Activated CD4-positive, alpha-beta memory T cell treated with anti-CD3 and anti-CD28 coated beads, Interleukin-2, amount 10 ng/mL, durations not matched to agents 7 days and 5 days (primary cell): ENCODE results near the gene TMEM138. TPM values are rescaled to one million over a fixed set of nuclear protein-coding genes. Genes with fewer than 3 reads are reported as not detected.

Experiments
- CTCF ChIA-PET: fragments of 350-600 bp; sonication (Branson Sonifier 250); formaldehyde crosslinking; loops from one replicate; lab custom pipeline; 2021; ENCODE audit warnings: antibody characterized with exemption, inconsistent platforms; lab: Charles Lee
- POLR2A ChIA-PET: fragments of 350-600 bp; sonication (Branson Sonifier 250); formaldehyde crosslinking; loops from one replicate; lab custom pipeline; 2021; ENCODE audit warnings: antibody characterized with exemption; lab: Charles Lee
- DNase-seq: peaks from one replicate; pipeline ENCODE4 v3.0.0-alpha.2; 2020
- H3K27ac Mint-ChIP-seq: one replicate; pipeline ENCODE4 v1.8.0; 2021; ENCODE audit warnings: mild to moderate bottlenecking, mixed read lengths
- H3K27me3 Mint-ChIP-seq: one replicate; pipeline ENCODE4 v1.8.0; 2021; ENCODE audit warnings: mixed read lengths
- H3K36me3 Mint-ChIP-seq: one replicate; pipeline ENCODE4 v1.8.0; 2021; ENCODE audit warnings: low read depth, mixed read lengths
- H3K4me1 Mint-ChIP-seq: one replicate; pipeline ENCODE4 v1.8.0; 2021; ENCODE audit warnings: mixed read lengths
- H3K4me3 Mint-ChIP-seq: one replicate; pipeline ENCODE4 v1.8.0; 2021; ENCODE audit warnings: mild to moderate bottlenecking, mixed read lengths
- H3K9me3 Mint-ChIP-seq: one replicate; pipeline ENCODE4 v1.8.0; 2021; ENCODE audit warnings: mixed read lengths
- total RNA-seq, 2 experiments: library from RNA; stranded (reverse); gene quantifications; one replicate each; pipeline ENCODE4 v1.2.3, GENCODE V29; 2021

TMEM138 gene
- total RNA-seq, 2 experiments from 2014 or later: 45.5 to 50.0 TPM

DNA sequence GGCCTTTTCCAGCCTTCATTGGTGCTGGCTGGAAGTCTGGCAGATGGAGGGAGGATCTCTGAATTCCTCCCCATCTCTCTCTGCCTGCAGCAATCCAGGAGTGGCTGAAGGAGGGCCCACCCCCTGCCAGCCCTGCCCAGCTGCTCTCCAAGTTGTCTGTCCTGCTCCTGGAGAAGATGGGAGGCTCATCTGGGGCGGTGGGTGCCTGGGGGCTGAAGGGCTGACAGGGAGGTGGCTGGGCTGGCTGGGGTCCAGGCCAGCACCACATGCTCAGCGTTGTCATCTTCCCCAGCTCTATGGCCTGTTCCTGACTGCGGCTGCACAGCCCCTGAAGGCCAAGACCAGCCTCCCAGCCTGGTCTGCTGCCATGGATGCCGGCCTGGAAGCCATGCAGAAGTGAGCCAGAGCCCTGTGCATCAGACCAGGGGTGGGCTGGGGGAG is 17.0 kb upstream of the TMEM138 start:
- no peak for DNase-seq
- ChIA-PET CTCF (interaction anchor here (4.3 kb wide), 1 partner anchor 9 kb away, joined by 22 read pairs; no protein-coding TSS in a partner anchor), POLR2A (no interaction called here)
- no peaks in the 10 kb centered on the region for H3K27me3 Mint-ChIP-seq
- peaks cover 2% of the 10 kb centered on the region for H3K4me1 Mint-ChIP-seq
- no peak overlapping the region for H3K27ac Mint-ChIP-seq
- peaks cover 8% of the 10 kb centered on the region for H3K36me3 Mint-ChIP-seq
- H3K9me3 Mint-ChIP-seq: no peaks in the 10 kb centered on the region
- no peak overlapping the region for H3K4me3 Mint-ChIP-seq

DNA sequence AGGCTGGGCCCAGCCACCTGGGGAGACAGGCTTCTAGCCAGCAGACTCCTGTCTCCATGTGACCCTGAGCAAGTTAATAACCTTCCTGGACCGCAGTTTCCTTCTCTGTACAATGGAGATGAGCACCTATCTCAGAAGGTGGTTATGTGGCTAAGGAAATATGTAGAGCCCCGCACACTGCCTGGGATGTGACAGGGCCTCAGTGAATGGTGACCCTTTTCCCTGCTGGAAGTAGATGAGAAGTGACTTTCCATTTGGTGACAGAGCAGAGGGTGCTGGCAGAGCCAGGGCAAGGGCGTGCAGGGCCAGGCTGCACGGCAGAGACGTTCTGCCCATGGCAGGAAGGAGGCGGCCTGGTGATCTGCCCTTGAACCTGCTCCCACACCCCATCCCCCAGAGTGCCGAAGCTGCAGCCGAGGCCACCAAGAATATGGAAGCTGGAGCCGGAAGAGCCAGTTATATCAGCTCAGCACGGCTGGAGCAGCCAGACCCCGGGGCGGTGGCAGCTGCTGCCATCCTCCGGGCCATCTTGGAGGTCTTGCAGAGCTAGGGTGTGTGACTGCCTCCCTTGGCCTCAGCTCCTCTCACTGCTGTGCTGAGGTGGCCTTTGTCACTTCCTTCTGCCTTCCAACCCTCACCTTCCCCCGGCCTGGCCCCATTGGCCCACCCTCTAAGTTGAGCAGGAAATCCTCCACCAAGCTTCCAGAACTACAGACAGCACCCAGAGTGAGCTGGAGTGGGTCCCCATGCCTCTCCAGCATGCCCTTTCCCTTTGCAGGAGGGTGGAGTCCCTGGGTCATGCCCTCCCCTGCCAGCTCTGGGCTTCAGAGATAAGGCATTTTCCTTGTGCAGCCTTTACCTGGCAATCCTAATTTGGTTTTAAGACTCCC is 16.0 kb upstream of the TMEM138 start:
- H3K27ac Mint-ChIP-seq: peak overlapping the region; percentile 66
- no peaks in the 10 kb centered on the region for H3K27me3 Mint-ChIP-seq
- ChIA-PET POLR2A (interaction anchor here (1.3 to 1.4 kb wide), 3 partner anchors 10 to 18 kb away, joined by 3 to 4 read pairs (median 3); no protein-coding TSS in a partner anchor), CTCF (interaction anchor here (4.3 kb wide), 1 partner anchor 10 kb away, joined by 22 read pairs; no protein-coding TSS in a partner anchor)
- no peak overlapping the region for H3K4me3 Mint-ChIP-seq
- H3K4me1 Mint-ChIP-seq: peaks cover 2% of the 10 kb centered on the region
- DNase-seq: no peak
- H3K9me3 Mint-ChIP-seq: no peaks in the 10 kb centered on the region
- peaks cover 11% of the 10 kb centered on the region for H3K36me3 Mint-ChIP-seq

DNA sequence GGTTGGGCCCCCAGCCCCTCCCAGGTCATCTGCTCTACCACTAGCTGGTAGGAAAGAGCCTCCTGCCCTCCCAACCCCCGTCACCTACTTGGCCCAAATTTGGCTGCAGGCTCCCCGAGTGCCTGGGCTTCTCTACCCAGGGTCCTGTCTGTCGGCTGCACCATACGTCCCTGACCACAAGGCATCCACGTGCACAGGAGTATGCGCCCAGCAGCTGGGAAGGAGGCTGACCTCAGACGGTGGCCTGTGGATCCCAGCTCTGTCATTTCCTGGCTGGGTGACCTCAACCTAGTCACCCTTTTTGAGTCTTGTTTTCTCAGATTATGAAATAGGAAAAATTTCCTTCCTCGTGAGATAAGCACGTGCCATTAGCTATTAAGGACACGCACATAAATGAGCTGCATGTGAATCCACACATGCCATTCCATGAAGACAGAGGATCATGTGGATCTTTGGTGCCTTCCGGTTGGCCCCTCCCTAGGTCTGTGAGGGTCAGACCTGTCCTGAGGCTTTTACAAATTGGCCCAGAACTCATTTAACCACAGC is 14.2 kb upstream of the TMEM138 start:
- no peak for DNase-seq

DNA sequence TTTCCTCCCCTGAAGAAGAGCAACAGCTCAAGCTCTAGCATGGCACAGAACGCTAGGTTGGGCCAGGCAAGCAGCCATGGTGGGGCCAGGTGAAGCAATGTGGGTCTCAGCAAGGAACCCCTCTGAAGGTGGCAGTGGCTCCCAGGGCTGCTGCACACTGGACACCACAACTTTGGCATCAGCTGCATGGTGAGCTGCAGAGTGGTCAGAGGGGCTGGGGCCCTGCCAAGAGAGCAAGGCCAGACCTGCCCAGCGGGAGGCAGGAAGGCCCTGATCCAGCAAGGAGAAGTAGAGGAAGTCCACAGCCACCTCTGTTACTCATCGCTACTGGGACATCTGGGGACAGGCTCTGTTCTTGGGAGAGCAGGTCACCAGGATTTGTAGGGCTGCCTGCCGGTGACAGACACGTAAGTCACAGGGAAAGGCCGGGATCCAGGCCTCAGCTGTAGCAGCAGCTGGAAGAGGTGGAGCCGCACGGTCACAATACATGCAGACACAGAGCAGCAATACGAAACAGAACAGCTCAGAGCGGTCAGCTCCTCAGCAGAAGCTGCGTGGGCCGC is 12.9 kb upstream of the TMEM138 start:
- DNase-seq: no peak
- H3K9me3 Mint-ChIP-seq: no peaks in the 10 kb centered on the region
- no peaks in the 10 kb centered on the region for H3K27me3 Mint-ChIP-seq
- ChIA-PET POLR2A (interaction anchor here (1.0 to 3.6 kb wide), 3 partner anchors 12 to 49 kb away, joined by 3 to 30 read pairs (median 7); partner anchors contain the start of genes CYB561A3 and TMEM138), CTCF (interaction anchor here (1.3 to 4.3 kb wide), 3 partner anchors 11 to 13 kb away, joined by 3 to 22 read pairs (median 8); no protein-coding TSS in a partner anchor)
- H3K36me3 Mint-ChIP-seq: peaks cover 24% of the 10 kb centered on the region
- H3K27ac Mint-ChIP-seq: no peak overlapping the region
- peaks cover 2% of the 10 kb centered on the region for H3K4me1 Mint-ChIP-seq
- no peak overlapping the region for H3K4me3 Mint-ChIP-seq

More for the DNA sequence above, 14.2 kb upstream of the TMEM138 start:
- Mint-ChIP-seq H3K4me1 (peaks cover 2% of the 10 kb centered on the region), H3K9me3 (no peaks in the 10 kb centered on the region), H3K27me3 (no peaks in the 10 kb centered on the region), H3K36me3 (peaks cover 18% of the 10 kb centered on the region), H3K4me3 (no peak overlapping the region), H3K27ac (no peak overlapping the region)
- ChIA-PET POLR2A (interaction anchor here (1.0 to 3.6 kb wide), 4 partner anchors 13 to 51 kb away, joined by 3 to 30 read pairs (median 5); partner anchors contain the start of genes CYB561A3 and TMEM138), CTCF (interaction anchor here (1.4 to 4.3 kb wide), 2 partner anchors 9 to 12 kb away, joined by 8 to 22 read pairs; no protein-coding TSS in a partner anchor)

DNA sequence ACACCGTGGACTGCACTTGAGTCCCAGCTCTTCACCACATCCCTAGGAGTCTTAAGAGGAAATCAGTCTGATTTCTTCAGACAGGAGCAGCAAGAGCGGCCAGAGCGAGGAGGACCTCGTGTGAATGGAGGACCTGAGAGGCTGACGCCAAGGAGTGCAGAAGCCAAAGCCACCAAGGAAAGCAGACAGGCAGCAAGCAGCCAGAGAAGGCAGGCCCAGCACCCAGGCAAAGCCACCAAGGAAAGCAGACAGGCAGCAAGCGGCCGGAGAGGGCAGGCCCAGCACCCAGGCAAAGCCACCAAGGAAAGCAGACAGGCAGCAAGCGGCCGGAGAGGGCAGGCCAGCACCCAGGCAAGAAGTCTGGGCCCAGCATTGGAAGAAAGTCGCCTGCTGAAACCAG is 12.3 kb upstream of the TMEM138 start:
- CTCF ChIA-PET: interaction anchor here (1.3 kb wide), 1 partner anchor 14 kb away, joined by 3 read pairs; no protein-coding TSS in a partner anchor

DNA sequence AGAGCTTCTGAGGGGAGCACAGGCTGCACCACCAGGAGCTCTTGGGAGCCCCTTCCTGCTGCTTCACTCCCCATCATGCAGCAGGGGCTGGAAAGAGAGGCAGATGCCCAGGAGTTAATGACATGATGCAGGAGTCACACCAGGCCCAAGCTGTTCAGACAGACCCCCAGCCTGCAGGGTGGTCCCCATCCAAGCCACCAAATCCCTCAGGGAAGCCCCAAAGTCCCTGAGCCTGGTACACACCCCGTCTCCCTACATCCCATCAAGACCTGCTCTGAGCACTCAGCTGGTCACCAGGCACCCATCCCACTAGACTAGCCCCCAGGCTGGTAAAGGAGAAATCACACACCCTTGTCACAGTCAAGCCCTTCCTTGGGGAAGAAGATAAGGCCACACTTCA is 11.8 kb upstream of the TMEM138 start:
- DNase-seq: no peak
- ChIA-PET POLR2A (interaction anchor here (3.6 kb wide), 1 partner anchor 11 kb away, joined by 30 read pairs; the partner anchor contains the start of genes CYB561A3 and TMEM138), CTCF (interaction anchor here (1.3 kb wide), 1 partner anchor 14 kb away, joined by 3 read pairs; no protein-coding TSS in a partner anchor)
- Mint-ChIP-seq H3K36me3 (peaks cover 24% of the 10 kb centered on the region), H3K27ac (no peak overlapping the region), H3K4me1 (peaks cover 2% of the 10 kb centered on the region), H3K9me3 (no peaks in the 10 kb centered on the region), H3K27me3 (no peaks in the 10 kb centered on the region), H3K4me3 (no peak overlapping the region)

More for the DNA sequence above, 12.3 kb upstream of the TMEM138 start:
- H3K36me3 Mint-ChIP-seq: peaks cover 24% of the 10 kb centered on the region
- H3K4me1 Mint-ChIP-seq: peaks cover 2% of the 10 kb centered on the region
- no peaks in the 10 kb centered on the region for H3K27me3 Mint-ChIP-seq
- H3K9me3 Mint-ChIP-seq: no peaks in the 10 kb centered on the region
- no peak overlapping the region for H3K27ac Mint-ChIP-seq
- no peak for DNase-seq
- POLR2A ChIA-PET: interaction anchor here (3.6 kb wide), 1 partner anchor 11 kb away, joined by 30 read pairs; the partner anchor contains the start of genes CYB561A3 and TMEM138
- H3K4me3 Mint-ChIP-seq: no peak overlapping the region

DNA sequence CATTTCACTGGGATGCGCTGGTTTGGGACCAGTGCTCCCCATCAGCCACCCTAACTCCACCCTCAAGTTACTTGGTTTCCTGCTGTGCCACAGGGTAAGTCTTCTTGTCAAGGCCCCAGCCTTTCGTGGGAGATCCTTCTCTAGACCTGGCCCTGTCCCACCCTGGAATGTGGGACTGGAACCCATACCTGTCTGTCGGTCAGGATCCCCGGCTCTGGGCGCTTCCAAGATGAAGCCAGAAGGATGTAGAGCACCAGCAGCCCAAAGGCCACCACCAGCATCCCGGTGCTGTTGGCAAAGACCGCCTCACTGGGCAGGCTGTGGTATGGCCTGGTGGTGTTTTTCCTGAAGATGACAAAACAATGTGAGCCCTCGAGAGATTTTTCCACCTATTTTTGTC is 11.4 kb upstream of the TMEM138 start:
- Mint-ChIP-seq H3K27ac (no peak overlapping the region), H3K9me3 (no peaks in the 10 kb centered on the region), H3K4me3 (no peak overlapping the region), H3K4me1 (peaks cover 2% of the 10 kb centered on the region), H3K27me3 (no peaks in the 10 kb centered on the region), H3K36me3 (peaks cover 24% of the 10 kb centered on the region)
- POLR2A ChIA-PET: interaction anchor here (3.6 kb wide), 1 partner anchor 11 kb away, joined by 30 read pairs; the partner anchor contains the start of genes CYB561A3 and TMEM138
- CTCF ChIA-PET: no interaction called here
- DNase-seq: no peak

DNA sequence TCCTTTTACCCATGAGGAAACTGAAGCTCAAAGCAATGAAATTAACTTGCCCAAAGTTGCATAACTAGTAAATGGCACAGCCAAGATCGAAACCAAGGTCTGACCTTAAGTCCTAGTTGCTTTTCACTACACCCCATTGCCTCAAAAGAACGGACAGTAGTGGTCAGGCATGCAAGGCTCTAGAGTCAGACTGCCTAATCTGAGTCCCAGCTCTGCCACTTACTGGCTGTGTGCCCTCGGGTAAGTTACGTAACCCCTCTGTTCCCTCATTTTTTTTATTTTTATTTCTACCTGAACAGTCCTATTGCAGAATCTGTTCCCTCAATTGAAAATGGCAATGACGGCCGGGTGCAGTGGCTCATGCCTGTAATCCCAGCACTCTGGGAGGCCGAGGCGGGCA is 10.1 kb upstream of the TMEM138 start:
- H3K4me1 Mint-ChIP-seq: no peaks in the 10 kb centered on the region
- no peaks in the 10 kb centered on the region for H3K27me3 Mint-ChIP-seq
- H3K27ac Mint-ChIP-seq: no peak overlapping the region
- no peak for DNase-seq
- peaks cover 27% of the 10 kb centered on the region for H3K36me3 Mint-ChIP-seq
- CTCF ChIA-PET: interaction anchor here (0.7 kb wide), 1 partner anchor 34 kb away, joined by 4 read pairs; no protein-coding TSS in a partner anchor
- POLR2A ChIA-PET: interaction anchor here (2.7 kb wide), 1 partner anchor 11 kb away, joined by 17 read pairs; the partner anchor contains the start of genes CYB561A3 and TMEM138
- H3K4me3 Mint-ChIP-seq: no peak overlapping the region
- H3K9me3 Mint-ChIP-seq: no peaks in the 10 kb centered on the region

DNA sequence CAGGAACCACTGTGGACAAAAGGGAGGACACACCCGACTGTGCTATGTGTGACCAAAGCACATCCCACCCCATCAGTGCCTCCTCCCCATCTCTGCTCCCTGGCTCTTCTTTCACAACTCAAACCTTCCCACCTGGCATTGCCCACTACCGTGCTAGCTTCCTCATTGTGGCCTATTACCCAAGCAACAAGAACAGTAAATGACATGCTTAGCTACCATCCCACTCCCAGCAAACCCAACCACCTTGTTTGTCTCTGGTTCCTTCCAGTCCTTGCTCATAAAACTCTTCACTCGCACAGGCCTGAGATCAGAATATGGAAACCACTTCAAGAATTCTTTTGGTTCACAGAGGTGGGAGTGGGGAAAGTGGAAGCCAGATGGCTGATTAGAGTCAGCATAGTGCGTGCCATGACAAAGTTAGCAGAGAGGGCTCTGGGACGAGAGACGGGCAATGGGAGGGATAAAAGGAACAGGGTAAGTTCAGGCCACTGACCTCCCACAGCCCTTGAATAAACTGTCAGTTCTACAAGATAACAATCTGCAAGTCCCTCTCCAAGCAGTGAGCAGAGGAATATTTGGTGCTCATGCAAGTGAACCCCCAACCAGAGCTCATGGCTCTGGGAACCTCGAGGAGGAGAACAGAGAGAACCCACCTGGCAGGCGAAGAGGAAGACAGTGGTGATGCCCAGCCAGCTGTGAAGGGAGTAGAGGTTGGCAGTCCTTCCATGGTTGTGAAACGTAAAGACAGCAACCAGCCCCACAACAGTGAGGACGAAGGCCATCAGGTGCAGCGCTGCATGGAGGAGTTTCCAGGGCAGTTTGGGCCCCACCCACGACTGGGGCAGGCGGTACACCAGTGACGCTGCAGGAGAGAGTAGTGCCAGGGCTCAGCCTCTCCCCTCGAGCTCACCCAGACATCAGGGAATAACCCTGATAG is 8.8 kb upstream of the TMEM138 start:
- no peak overlapping the region for H3K27ac Mint-ChIP-seq
- CTCF ChIA-PET: interaction anchor here (1.3 to 4.1 kb wide), 2 partner anchors 17 to 20 kb away, joined by 3 to 25 read pairs; no protein-coding TSS in a partner anchor
- H3K9me3 Mint-ChIP-seq: no peaks in the 10 kb centered on the region
- POLR2A ChIA-PET: interaction anchor here (1.0 to 2.7 kb wide), 3 partner anchors 9 to 76 kb away, joined by 3 to 17 read pairs (median 5); partner anchors contain the start of genes CPSF7, CYB561A3, DDB1 and SDHAF2
- no peaks in the 10 kb centered on the region for H3K27me3 Mint-ChIP-seq
- peaks cover 27% of the 10 kb centered on the region for H3K36me3 Mint-ChIP-seq
- no peak for DNase-seq
- H3K4me1 Mint-ChIP-seq: peaks cover 4% of the 10 kb centered on the region
- H3K4me3 Mint-ChIP-seq: no peak overlapping the region

DNA sequence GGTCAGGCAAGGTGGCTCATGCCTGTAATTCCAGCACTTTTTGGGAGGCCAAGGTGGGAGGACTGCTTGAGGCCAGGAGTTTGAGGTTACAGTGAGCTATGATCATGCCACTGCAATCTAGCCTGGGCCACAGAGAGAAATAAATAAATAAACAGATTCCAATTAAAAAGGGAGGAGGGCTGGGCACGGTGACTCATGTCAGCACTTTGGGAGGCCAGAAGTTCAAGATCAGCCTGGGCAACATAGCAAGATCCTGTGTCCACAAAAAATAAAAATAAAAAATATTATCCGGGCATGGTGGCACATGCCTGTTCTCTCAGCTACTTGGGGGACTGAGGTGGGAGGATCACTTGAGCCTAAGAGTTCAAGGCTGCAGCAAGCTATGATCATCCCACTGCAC is 8.0 kb upstream of the TMEM138 start:
- no peak overlapping the region for H3K27ac Mint-ChIP-seq
- H3K9me3 Mint-ChIP-seq: no peaks in the 10 kb centered on the region
- peaks cover 23% of the 10 kb centered on the region for H3K36me3 Mint-ChIP-seq
- no peaks in the 10 kb centered on the region for H3K27me3 Mint-ChIP-seq
- peaks cover 7% of the 10 kb centered on the region for H3K4me1 Mint-ChIP-seq
- no peak for DNase-seq
- H3K4me3 Mint-ChIP-seq: no peak overlapping the region
- POLR2A ChIA-PET: interaction anchor here (1.0 to 2.7 kb wide), 3 partner anchors 8 to 75 kb away, joined by 3 to 17 read pairs (median 5); partner anchors contain the start of genes CPSF7, CYB561A3, DDB1 and SDHAF2
- CTCF ChIA-PET: interaction anchor here (0.6 to 4.1 kb wide), 5 partner anchors 18 to 413 kb away, joined by 3 to 25 read pairs (median 3); partner anchors contain the start of genes DDB1 and TKFC

DNA sequence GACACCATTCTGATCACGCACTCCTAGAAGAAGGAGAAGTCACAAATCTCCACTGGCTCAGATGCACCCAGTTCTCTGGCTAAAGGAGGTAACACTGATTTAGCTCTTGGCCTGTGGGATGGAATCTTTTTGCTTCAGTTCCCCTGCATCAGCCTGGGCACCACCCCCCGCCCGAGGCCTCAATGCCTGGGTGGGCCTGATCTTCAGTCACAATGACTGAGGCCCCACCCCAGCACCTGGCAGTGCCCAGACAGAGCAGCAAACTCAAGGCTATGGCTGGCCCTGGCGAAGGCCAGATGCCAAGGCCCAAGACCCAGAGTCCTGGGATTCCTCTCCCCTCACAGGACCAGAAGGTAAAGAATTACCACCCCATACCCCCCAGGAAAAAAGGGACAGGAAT is 5.5 kb upstream of the TMEM138 start:
- no peaks in the 10 kb centered on the region for H3K9me3 Mint-ChIP-seq
- POLR2A ChIA-PET: interaction anchor here (1.4 to 2.4 kb wide), 2 partner anchors 20 to 23 kb away, joined by 5 to 6 read pairs; partner anchors contain the start of gene TKFC
- no peak overlapping the region for H3K4me3 Mint-ChIP-seq
- H3K27me3 Mint-ChIP-seq: no peaks in the 10 kb centered on the region
- peaks cover 25% of the 10 kb centered on the region for H3K4me1 Mint-ChIP-seq
- DNase-seq: no peak
- peaks cover 14% of the 10 kb centered on the region for H3K36me3 Mint-ChIP-seq
- CTCF ChIA-PET: interaction anchor here (4.1 kb wide), 1 partner anchor 20 kb away, joined by 25 read pairs; no protein-coding TSS in a partner anchor
- H3K27ac Mint-ChIP-seq: no peak overlapping the region
